ENCODE measurements around the gene ATF6B.

The ATF6B gene

DNA sequence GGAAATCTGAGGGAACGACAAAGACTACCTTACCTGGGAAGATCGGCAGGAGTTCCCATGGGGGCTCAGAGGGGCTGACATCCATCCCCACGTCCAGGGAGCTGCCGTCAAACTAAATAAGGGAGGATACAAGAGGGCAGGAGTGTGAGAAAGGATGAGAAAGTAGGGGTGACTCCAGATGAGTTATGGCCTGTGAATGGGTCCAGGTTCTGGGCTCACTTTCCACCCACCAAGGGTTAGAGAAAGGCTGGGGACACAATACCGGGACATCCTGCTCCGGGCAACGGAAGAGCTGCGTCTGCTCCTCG lies 683 bp downstream of the ATF6B start:
- Histone ChIP-seq H3K27ac (ENCODE audit: low read length) (peak overlapping the region; percentile 90), H3K4me1 (ENCODE audit: control insufficient read depth in 1 of 2, insufficient read depth in 2 of 2, low read length in 2 of 2) (peaks cover 21 to 35% of the 10 kb centered on the region in 2 donors), H3K4me3 (ENCODE audit: low read depth in 1 of 2, low read length in 2 of 2) (peak overlapping the region; percentile 97 to 99), H3K9me3 (ENCODE audit: control insufficient read depth in 1 of 2, low read length in 2 of 2) (no peaks in the 10 kb centered on the region), H3K36me3 (ENCODE audit: control insufficient read depth in 1 of 2, insufficient read depth in 2 of 2, low read length in 2 of 2) (peaks cover 13 to 32% of the 10 kb centered on the region in 2 donors), H3K27me3 (ENCODE audit: low read depth, low read length) (no peaks in the 10 kb centered on the region)

DNA sequence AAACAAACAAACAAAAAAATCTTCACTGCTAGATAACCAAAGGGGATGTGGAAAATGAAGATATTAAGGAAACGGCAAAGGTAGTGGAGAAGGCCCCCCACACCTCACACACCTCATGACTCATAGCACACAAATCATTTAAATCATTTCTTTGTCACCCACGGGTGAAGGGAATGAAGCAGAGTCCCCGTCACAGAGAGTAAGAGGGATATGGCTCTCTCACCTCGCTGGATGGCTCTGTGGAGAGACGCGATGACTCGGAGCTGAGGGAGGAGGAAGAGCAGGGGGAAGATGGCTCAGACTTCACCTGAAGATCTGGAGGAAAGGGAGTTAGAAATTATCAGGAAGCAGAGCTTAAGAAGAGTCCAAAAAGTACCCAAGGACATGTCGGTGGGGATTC lies 1.2 kb downstream of the ATF6B start:
- no peaks in the 10 kb centered on the region for H3K27me3 ChIP-seq (ENCODE audit: low read depth, low read length)
- H3K36me3 ChIP-seq (ENCODE audit: control insufficient read depth in 1 of 2, insufficient read depth in 2 of 2, low read length in 2 of 2), result peaks cover 17 to 37% of the 10 kb centered on the region in 2 donors
- H3K9me3 ChIP-seq (ENCODE audit: control insufficient read depth in 1 of 2, low read length in 2 of 2), result no peaks in the 10 kb centered on the region
- H3K4me3 ChIP-seq (ENCODE audit: low read depth in 1 of 2, low read length in 2 of 2), result peak overlapping the region; percentile 97 to 99
- peaks cover 21 to 35% of the 10 kb centered on the region in 2 donors for H3K4me1 ChIP-seq (ENCODE audit: control insufficient read depth in 1 of 2, insufficient read depth in 2 of 2, low read length in 2 of 2)
- H3K27ac ChIP-seq (ENCODE audit: low read length), result peak overlapping the region; percentile 90

DNA sequence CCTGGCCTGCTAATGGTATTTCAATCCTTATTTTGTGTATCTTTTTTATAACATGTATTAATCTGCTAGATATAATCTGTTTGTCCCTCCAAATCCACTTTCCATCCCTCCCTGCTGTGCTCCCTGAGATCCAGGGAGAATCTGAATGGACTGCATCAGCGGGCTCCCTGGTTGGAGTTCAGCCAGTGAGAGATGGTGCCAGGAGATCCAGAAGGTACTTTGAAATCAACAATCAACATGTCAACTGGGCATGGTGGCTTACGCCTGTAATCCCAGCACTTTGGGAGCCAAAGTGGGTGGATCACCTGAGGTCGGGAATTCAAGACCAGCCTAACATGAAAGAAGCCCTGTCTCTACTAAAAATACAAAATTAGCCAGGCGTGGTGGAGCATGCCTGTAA lies 4.4 kb downstream of the ATF6B start:
- Histone ChIP-seq H3K27ac (ENCODE audit: low read length) (no peak overlapping the region), H3K27me3 (ENCODE audit: low read depth, low read length) (no peaks in the 10 kb centered on the region), H3K9me3 (ENCODE audit: control insufficient read depth in 1 of 2, low read length in 2 of 2) (no peaks in the 10 kb centered on the region), H3K36me3 (ENCODE audit: control insufficient read depth in 1 of 2, insufficient read depth in 2 of 2, low read length in 2 of 2) (peaks cover 33 to 57% of the 10 kb centered on the region in 2 donors), H3K4me3 (ENCODE audit: low read depth in 1 of 2, low read length in 2 of 2) (no peak overlapping the region), H3K4me1 (ENCODE audit: control insufficient read depth in 1 of 2, insufficient read depth in 2 of 2, low read length in 2 of 2) (peaks cover 12 to 30% of the 10 kb centered on the region in 2 donors)

DNA sequence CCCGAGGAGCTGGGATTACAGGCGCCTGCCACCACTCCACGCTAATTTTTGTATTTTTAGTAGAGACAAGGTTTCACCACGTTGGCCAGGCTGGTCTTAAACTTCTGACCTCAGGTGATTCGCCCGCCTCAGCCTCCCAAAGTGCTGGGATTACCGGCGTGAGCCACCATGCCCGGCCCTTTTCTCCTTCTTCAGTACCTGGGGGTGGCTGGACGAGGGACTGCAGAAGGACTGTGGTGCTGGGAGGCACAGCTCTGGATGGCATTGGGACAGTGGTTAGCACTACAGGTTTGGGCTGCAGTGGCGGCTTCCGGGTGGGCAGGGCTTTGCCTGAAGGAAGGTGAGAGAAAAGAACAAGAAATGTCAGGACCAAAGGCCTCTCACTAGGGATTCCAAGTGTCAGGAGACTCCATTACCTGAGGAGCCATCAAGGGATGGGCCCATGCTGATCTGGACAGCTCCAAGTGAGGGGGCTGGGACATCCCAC lies 7.4 kb downstream of the ATF6B start:
- Histone ChIP-seq H3K27me3 (ENCODE audit: low read depth, low read length) (no peaks in the 10 kb centered on the region), H3K36me3 (ENCODE audit: control insufficient read depth in 1 of 2, insufficient read depth in 2 of 2, low read length in 2 of 2) (peaks cover 56 to 69% of the 10 kb centered on the region in 2 donors), H3K4me1 (ENCODE audit: control insufficient read depth in 1 of 2, insufficient read depth in 2 of 2, low read length in 2 of 2) (peaks cover 0 to 10% of the 10 kb centered on the region in 2 donors), H3K9me3 (ENCODE audit: control insufficient read depth in 1 of 2, low read length in 2 of 2) (no peaks in the 10 kb centered on the region), H3K27ac (ENCODE audit: low read length) (no peak overlapping the region), H3K4me3 (ENCODE audit: low read depth in 1 of 2, low read length in 2 of 2) (no peak overlapping the region)

DNA sequence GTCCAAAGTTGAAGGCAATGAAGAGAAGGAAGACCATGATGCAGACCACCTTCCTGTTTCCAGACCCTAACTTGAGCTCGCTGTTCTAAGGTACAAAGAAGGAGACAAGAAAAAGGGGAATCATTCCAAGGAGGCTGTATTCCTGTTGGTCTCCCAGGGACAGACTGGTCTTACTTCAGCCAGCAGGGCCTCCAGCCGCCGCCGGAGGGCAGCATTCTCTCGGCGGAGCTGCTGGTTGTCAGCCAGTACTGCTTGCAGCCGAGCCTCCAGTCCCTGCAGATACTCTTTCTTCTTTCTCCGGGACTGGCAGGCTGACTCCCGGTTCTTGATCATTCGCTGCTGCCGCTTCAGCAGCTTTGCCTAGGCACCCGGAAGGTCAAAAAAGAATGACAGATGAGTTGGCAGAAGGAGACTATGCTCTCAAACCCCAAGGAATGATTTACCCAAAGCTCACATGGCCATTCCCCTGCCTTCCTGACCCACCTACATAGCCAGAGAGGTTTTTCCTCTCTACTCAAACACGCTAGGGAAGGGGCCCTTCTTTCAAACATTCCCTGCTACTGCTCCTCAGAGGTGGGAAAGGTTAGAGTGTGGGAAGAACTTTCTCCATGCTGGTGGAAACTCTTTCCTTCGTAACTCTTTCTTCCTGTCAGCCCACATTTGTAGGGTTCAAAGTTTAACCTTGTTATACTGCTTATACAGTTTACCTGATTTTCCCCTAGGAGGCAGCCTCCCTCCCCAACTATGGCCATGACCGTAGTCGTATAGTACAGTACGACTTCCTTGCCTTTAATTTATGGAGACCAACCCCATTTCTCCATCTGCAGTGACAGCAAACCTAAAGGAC lies 9.0 kb downstream of the ATF6B start:
- Histone ChIP-seq H3K36me3 (ENCODE audit: control insufficient read depth in 1 of 2, insufficient read depth in 2 of 2, low read length in 2 of 2) (peaks cover 56 to 62% of the 10 kb centered on the region in 2 donors), H3K4me1 (ENCODE audit: control insufficient read depth in 1 of 2, insufficient read depth in 2 of 2, low read length in 2 of 2) (peaks cover 0 to 17% of the 10 kb centered on the region in 2 donors), H3K4me3 (ENCODE audit: low read depth in 1 of 2, low read length in 2 of 2) (peak overlapping the region in 1 of 2 donors; percentile 17), H3K27me3 (ENCODE audit: low read depth, low read length) (no peaks in the 10 kb centered on the region), H3K9me3 (ENCODE audit: control insufficient read depth in 1 of 2, low read length in 2 of 2) (no peaks in the 10 kb centered on the region), H3K27ac (ENCODE audit: low read length) (peak overlapping the region; percentile 37)

DNA sequence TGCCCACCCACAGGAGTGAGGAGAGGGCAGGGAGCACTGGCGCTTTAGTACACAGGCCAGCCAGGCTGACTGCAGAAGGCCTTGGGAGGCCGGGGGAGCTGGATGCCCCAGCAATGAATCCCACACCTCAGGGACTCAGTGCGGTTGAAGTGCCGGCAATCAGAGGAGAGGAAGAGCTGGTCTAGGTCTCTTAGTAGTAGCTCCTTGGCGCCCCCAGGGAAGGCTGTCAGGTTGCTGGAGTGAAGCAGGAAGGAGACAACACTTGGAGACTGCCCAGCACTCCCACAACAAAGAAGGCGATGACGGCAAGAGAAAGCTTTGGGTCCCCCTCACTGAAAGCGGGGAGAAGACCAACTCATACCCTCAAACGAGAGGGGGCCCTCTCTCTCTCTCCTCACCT lies 10.6 kb downstream of the ATF6B start:
- Histone ChIP-seq H3K27ac (ENCODE audit: low read length) (no peak overlapping the region), H3K9me3 (ENCODE audit: control insufficient read depth in 1 of 2, low read length in 2 of 2) (no peaks in the 10 kb centered on the region), H3K4me1 (ENCODE audit: control insufficient read depth in 1 of 2, insufficient read depth in 2 of 2, low read length in 2 of 2) (peaks cover 10 to 29% of the 10 kb centered on the region in 2 donors), H3K36me3 (ENCODE audit: control insufficient read depth in 1 of 2, insufficient read depth in 2 of 2, low read length in 2 of 2) (peaks cover 50 to 54% of the 10 kb centered on the region in 2 donors), H3K4me3 (ENCODE audit: low read depth in 1 of 2, low read length in 2 of 2) (no peak overlapping the region), H3K27me3 (ENCODE audit: low read depth, low read length) (no peaks in the 10 kb centered on the region)

DNA sequence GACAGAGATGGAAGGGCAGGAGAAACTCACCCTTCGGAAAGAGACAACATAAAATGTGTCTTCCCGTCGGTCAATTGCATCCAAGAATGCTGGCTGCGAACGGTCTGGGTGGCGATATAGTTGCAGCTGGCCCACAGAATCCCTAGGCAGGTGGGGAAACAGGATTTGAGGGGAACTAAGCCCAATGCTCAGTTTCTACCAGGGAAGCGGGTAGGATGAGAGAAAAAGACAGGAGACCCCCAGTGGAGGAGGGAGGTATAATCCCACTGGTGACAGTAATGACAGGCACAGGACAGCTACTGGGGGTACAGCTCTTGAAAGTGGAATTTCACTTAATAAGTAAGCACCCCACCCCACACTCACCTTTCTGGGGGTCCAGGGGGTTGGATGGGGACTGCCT lies 11.4 kb downstream of the ATF6B start:
- H3K27me3 ChIP-seq (ENCODE audit: low read depth, low read length), result no peaks in the 10 kb centered on the region
- peaks cover 43 to 46% of the 10 kb centered on the region in 2 donors for H3K36me3 ChIP-seq (ENCODE audit: control insufficient read depth in 1 of 2, insufficient read depth in 2 of 2, low read length in 2 of 2)
- no peak overlapping the region for H3K4me3 ChIP-seq (ENCODE audit: low read depth in 1 of 2, low read length in 2 of 2)
- peaks cover 10 to 36% of the 10 kb centered on the region in 2 donors for H3K4me1 ChIP-seq (ENCODE audit: control insufficient read depth in 1 of 2, insufficient read depth in 2 of 2, low read length in 2 of 2)
- no peaks in the 10 kb centered on the region for H3K9me3 ChIP-seq (ENCODE audit: control insufficient read depth in 1 of 2, low read length in 2 of 2)
- H3K27ac ChIP-seq (ENCODE audit: low read length), result no peak overlapping the region

DNA sequence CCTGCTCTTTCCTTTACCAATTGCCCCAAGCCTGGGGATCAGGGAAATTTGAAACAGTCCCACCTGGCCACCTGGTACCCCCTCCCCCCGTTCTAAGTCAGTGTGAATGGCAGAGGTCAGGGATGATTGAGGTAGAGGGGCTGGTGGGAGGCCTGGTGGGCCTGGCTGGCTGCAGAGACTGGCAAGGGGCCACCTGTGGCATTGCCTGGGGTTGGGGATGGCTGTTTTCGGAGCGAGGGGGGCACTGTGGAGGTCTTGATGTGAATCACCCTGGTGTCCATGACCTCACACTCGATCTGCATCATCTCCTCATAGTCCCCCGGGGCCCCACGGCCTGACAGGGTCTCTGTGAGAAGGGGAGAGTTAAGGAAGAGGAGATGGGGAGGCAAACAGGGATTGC lies 12.4 kb downstream of the ATF6B start:
- H3K36me3 ChIP-seq (ENCODE audit: control insufficient read depth in 1 of 2, insufficient read depth in 2 of 2, low read length in 2 of 2), result peaks cover 36 to 38% of the 10 kb centered on the region in 2 donors

DNA sequence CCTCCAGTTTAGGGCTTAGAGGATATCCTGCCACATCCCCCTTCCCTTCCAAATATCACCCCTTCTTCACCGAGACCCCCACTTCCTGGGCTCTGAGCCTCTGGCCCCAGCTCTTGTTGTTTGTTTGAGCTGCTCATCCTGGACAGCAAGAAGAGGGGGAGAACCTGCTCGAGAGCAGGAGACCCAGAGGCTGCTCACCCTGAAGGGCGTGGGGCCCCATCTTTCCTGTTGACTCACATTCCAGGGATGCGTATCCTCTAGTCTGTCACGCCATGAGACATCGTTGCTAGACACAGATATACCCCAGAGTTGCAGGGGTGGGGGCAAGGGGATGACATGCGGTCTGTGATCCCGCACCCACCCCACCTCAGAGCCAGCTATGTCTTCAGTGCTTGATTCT lies 13.2 kb downstream of the ATF6B start:
- H3K4me1 ChIP-seq (ENCODE audit: control insufficient read depth in 1 of 2, insufficient read depth in 2 of 2, low read length in 2 of 2), result peaks cover 14 to 39% of the 10 kb centered on the region in 2 donors
- peaks cover 32 to 34% of the 10 kb centered on the region in 2 donors for H3K36me3 ChIP-seq (ENCODE audit: control insufficient read depth in 1 of 2, insufficient read depth in 2 of 2, low read length in 2 of 2)
- H3K27ac ChIP-seq (ENCODE audit: low read length), result no peak overlapping the region
- no peaks in the 10 kb centered on the region for H3K9me3 ChIP-seq (ENCODE audit: control insufficient read depth in 1 of 2, low read length in 2 of 2)
- H3K27me3 ChIP-seq (ENCODE audit: low read depth, low read length), result no peaks in the 10 kb centered on the region
- H3K4me3 ChIP-seq (ENCODE audit: low read depth in 1 of 2, low read length in 2 of 2), result no peak overlapping the region

More for the DNA sequence above, 12.4 kb downstream of the ATF6B start:
- no peaks in the 10 kb centered on the region for H3K9me3 ChIP-seq (ENCODE audit: control insufficient read depth in 1 of 2, low read length in 2 of 2)
- no peak overlapping the region for H3K27ac ChIP-seq (ENCODE audit: low read length)
- no peak overlapping the region for H3K4me3 ChIP-seq (ENCODE audit: low read depth in 1 of 2, low read length in 2 of 2)
- H3K27me3 ChIP-seq (ENCODE audit: low read depth, low read length), result no peaks in the 10 kb centered on the region
- peaks cover 14 to 37% of the 10 kb centered on the region in 2 donors for H3K4me1 ChIP-seq (ENCODE audit: control insufficient read depth in 1 of 2, insufficient read depth in 2 of 2, low read length in 2 of 2)

DNA sequence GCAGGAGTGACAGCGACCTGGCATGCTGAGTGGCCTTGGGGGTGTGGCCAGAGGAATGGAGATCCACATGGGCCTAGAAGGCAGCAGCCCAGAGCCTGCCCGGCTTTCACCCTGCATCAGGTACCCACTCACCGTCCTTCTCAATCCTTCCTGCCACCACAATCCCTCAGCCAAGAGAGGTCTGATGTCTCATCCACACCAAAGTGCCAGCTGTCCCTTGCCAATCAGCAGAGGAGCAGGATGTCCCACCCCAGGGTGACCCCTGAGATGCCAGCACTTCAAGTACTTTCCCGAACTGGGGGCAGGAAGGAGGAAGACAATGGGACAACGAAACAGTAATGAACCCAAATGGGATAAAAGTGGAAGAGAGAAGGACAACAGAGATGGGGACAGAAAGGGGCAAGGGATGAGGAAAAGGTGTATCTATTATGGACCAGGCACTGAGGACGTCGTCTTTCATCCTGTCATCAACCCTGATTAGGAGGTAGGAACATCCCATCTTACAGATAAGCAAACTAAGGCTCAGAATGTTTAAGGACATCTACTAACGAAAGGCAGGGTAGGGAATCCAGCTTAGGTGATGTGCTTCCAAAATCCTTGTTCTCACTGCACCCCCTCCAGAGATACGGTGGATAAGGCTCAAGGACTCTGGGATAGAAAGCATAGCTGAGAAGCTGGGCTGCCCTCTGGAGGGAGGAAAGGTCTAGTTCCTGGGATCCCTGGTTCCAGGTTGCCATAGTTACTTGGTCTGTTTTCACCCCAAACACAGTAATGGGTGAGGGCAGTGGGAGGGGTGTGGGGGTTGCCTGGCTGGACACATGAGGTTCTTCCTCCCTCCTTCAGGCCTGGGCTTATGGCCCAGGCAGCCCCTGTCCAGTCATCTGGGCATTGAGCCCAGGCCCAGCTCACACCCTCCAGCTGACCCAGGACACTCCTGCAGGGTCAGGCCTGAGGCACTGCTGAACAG lies 14.4 kb downstream of the ATF6B start:
- peaks cover 29 to 30% of the 10 kb centered on the region in 2 donors for H3K36me3 ChIP-seq (ENCODE audit: control insufficient read depth in 1 of 2, insufficient read depth in 2 of 2, low read length in 2 of 2)
- peak overlapping the region; percentile 75 for H3K27ac ChIP-seq (ENCODE audit: low read length)
- peaks cover 14 to 43% of the 10 kb centered on the region in 2 donors for H3K4me1 ChIP-seq (ENCODE audit: control insufficient read depth in 1 of 2, insufficient read depth in 2 of 2, low read length in 2 of 2)

DNA sequence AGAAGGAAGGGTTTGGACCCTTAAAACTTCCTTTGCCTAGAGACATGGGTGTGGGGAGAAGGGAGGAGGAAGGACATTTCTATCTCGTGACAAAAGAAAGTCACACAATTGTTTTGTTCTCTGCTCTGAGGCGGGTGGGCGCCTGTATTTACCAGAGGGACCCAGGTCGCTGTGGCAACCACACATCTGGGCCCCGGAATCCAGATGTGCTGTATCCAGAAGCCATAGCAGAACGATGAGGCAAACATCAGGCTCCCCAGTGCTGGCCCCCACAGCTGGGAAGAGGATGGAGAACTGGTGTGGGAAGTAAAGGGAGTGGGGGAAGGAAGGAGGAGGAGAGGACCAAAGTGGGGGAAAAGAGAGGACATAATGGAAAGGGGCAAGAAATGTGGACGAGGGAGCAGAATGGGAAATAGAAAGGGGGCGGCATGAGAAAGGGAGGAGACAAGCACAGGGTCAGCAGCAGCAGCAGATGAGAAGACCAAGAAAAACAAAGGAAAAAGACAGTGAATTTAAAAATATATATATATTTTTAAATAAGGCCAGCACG lies 15.5 kb downstream of the ATF6B start:
- no peaks in the 10 kb centered on the region for H3K27me3 ChIP-seq (ENCODE audit: low read depth, low read length)
- H3K27ac ChIP-seq (ENCODE audit: low read length), result peak overlapping the region; percentile 71
- peaks cover 14 to 45% of the 10 kb centered on the region in 2 donors for H3K4me1 ChIP-seq (ENCODE audit: control insufficient read depth in 1 of 2, insufficient read depth in 2 of 2, low read length in 2 of 2)
- peaks cover 19 to 21% of the 10 kb centered on the region in 2 donors for H3K36me3 ChIP-seq (ENCODE audit: control insufficient read depth in 1 of 2, insufficient read depth in 2 of 2, low read length in 2 of 2)
- H3K4me3 ChIP-seq (ENCODE audit: low read depth in 1 of 2, low read length in 2 of 2), result no peak overlapping the region
- no peaks in the 10 kb centered on the region for H3K9me3 ChIP-seq (ENCODE audit: control insufficient read depth in 1 of 2, low read length in 2 of 2)

More for the DNA sequence above, 14.4 kb downstream of the ATF6B start:
- Histone ChIP-seq H3K9me3 (ENCODE audit: control insufficient read depth in 1 of 2, low read length in 2 of 2) (no peaks in the 10 kb centered on the region), H3K4me3 (ENCODE audit: low read depth in 1 of 2, low read length in 2 of 2) (no peak overlapping the region), H3K27me3 (ENCODE audit: low read depth, low read length) (no peaks in the 10 kb centered on the region)
